K562 (cell line): ENCODE data around the gene PARD6B.

Source experiments
- BHLHE40 ChIP-seq: IDR thresholded peaks from 2 replicates; pipeline ENCODE4 v1.6.1; 2011; ENCODE audit warnings: low read length, improper control_type of control experiment
- EZH2 ChIP-seq: IDR thresholded peaks from 2 replicates; pipeline ENCODE4 v1.6.1; 2012; ENCODE audit warnings: low read depth, mild to moderate bottlenecking, inconsistent platforms, low read length, borderline replicate concordance
- MAX ChIP-seq: sonication (generic); formaldehyde crosslinking; IDR thresholded peaks from 2 replicates; pipeline ENCODE4 v1.9.0; 2022; ENCODE audit warnings: mild to moderate bottlenecking, missing genetic modification reagents
- NFE2L1 ChIP-seq: fragments of 450-650 bp; IDR thresholded peaks from 2 replicates; pipeline ENCODE4 v1.6.1; 2016; ENCODE audit warnings: missing genetic modification characterization, low read depth, mild to moderate bottlenecking, missing compliant biosample characterization, moderate library complexity, borderline replicate concordance
- POLR2AphosphoS5 ChIP-seq: IDR thresholded peaks from 2 replicates; pipeline ENCODE4 v1.6.1; 2011; ENCODE audit warnings: mild to moderate bottlenecking, low read depth, low read length, moderate library complexity; ENCODE audit not compliant: control insufficient read depth, insufficient read depth
- ZNF785 ChIP-seq: fragments of 250-450 bp; sonication (Bioruptor Pico); IDR thresholded peaks from 2 replicates; pipeline ENCODE4 v1.4.0; 2020; ENCODE audit warnings: mild to moderate bottlenecking

GRCh38 chr20:50786703-50787102 lies 55.3 kb downstream of the PARD6B start:
- TF ChIP-seq BHLHE40 (no peak), MAX (no peak), POLR2AphosphoS5 (no peak), EZH2 (no peak), ZNF785 (CRISPR knock-in tag) (no peak), NFE2L1 (tag) (no peak)
